Measurements from ENCODE around the gene RELN. TPM values are rescaled to one million over a fixed set of nuclear protein-coding genes. Genes with fewer than 3 reads are reported as not detected.

Gene RELN
- total RNA-seq, 1 donor from 2014 or later = 7.1 TPM

DNA sequence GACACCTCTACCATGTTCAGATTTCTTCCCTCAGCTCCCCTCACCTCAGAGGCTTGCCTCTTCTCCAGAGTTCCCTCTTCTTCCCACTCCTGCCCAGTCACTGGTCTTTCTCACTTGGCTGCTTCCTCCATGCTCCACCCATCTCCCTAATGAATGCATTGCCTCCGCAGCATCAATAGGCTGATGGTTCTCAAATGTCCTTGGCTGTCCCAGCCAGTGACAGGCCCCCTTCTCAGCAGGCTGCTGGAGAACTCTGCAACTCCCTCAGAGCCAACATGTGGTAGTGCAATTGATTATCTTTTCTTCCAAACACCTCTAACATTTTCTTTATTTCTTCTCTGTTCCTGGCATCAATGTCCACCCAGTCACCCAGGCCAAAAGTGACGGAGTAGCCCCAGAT is 218.2 kb downstream of the RELN start:
- no peaks in the 10 kb centered on the region for H3K27me3 ChIP-seq (ENCODE audit: control insufficient read depth, insufficient read depth, low read length)
- H3K36me3 ChIP-seq (ENCODE audit: control insufficient read depth, insufficient read depth, low read length) = no peaks in the 10 kb centered on the region
- no peak for DNase-seq (ENCODE audit: low read depth)
- TF ChIP-seq, protein P1, sequence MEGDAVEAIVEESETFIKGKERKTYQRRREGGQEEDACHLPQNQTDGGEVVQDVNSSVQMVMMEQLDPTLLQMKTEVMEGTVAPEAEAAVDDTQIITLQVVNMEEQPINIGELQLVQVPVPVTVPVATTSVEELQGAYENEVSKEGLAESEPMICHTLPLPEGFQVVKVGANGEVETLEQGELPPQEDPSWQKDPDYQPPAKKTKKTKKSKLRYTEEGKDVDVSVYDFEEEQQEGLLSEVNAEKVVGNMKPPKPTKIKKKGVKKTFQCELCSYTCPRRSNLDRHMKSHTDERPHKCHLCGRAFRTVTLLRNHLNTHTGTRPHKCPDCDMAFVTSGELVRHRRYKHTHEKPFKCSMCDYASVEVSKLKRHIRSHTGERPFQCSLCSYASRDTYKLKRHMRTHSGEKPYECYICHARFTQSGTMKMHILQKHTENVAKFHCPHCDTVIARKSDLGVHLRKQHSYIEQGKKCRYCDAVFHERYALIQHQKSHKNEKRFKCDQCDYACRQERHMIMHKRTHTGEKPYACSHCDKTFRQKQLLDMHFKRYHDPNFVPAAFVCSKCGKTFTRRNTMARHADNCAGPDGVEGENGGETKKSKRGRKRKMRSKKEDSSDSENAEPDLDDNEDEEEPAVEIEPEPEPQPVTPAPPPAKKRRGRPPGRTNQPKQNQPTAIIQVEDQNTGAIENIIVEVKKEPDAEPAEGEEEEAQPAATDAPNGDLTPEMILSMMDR (IDR thresholded peaks at IDR 0.05; ENCODE audit: insufficient read depth, low read length, poor library complexity, severe bottlenecking) = no peak
- H3K4me3 ChIP-seq (ENCODE audit: low read depth, low read length) = no peak overlapping the region

DNA sequence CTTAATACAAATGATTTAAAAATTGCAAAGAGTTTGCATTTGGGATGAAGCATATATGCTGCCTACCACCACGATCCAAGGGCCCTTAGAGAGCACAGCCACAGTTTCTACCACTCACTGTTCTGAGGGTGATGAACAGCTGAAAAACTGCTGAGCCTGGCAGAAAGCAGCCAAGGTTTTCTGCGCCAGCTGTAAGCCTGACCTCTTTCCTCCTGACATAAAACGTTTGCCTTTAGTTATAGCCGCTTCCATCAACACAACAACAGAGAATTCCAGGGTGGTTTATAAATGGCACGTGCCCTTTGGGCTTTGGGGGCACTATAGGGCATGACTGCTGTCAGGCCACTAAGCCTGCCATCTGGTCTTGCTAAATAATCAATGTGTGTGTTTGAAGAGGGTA is 222.8 kb downstream of the RELN start:
- TF ChIP-seq, protein P1 (IDR thresholded peaks at IDR 0.05; ENCODE audit: insufficient read depth, low read length, poor library complexity, severe bottlenecking) = no peak
- Histone ChIP-seq H3K27me3 (ENCODE audit: control insufficient read depth, insufficient read depth, low read length) (no peaks in the 10 kb centered on the region), H3K4me3 (ENCODE audit: low read depth, low read length) (no peak overlapping the region), H3K36me3 (ENCODE audit: control insufficient read depth, insufficient read depth, low read length) (no peaks in the 10 kb centered on the region)
- DNase-seq (ENCODE audit: low read depth) = no peak

DNA sequence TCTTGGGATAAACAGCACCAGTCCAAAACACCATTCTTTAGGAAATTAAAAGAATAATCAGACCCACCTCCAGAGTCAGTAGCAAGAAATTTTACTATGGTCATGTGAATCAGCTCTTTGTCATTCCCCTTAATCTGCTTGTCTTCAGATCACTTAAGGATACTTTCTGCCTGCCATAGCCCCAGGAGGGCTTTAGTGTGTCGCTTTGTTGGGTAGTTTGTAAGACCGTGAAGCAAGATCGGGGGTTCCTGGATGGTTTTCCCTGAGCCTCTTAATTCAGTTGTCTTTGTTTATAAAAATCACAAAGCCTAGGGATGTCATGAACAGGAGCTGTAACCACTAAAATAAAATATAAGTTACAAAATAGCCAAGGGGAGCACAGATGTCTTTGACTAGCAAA is 223.6 kb downstream of the RELN start:
- TF ChIP-seq, protein P1 (IDR thresholded peaks at IDR 0.05; ENCODE audit: insufficient read depth, low read length, poor library complexity, severe bottlenecking) = no peak
- H3K36me3 ChIP-seq (ENCODE audit: control insufficient read depth, insufficient read depth, low read length) = no peaks in the 10 kb centered on the region
- no peak overlapping the region for H3K4me3 ChIP-seq (ENCODE audit: low read depth, low read length)
- H3K27me3 ChIP-seq (ENCODE audit: control insufficient read depth, insufficient read depth, low read length) = no peaks in the 10 kb centered on the region
- DNase-seq (ENCODE audit: low read depth) = no peak

DNA sequence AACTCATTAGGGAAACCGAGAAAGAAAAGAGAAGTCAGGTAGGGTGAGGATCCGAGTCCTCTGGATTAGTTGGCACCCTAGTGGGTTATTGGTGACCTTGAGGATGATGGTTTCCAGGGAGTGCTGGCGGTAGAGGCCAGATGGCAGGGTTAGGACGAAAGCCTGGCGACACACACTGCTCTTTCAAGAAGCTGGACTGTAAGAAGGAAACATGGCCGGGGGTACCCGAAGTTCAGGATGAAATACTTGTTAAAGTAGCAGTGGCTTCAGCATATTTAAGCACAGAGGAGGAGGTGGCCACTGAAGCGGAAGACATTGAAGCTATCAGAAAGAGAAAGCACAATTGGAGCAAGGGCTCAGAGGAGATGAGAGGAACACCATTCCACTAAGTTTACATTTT is 224.6 kb downstream of the RELN start:
- Histone ChIP-seq H3K36me3 (ENCODE audit: control insufficient read depth, insufficient read depth, low read length) (no peaks in the 10 kb centered on the region), H3K4me3 (ENCODE audit: low read depth, low read length) (no peak overlapping the region), H3K27me3 (ENCODE audit: control insufficient read depth, insufficient read depth, low read length) (no peaks in the 10 kb centered on the region)
- no peak for DNase-seq (ENCODE audit: low read depth)
- TF ChIP-seq, protein P1 (IDR thresholded peaks at IDR 0.05; ENCODE audit: insufficient read depth, low read length, poor library complexity, severe bottlenecking) = no peak

DNA sequence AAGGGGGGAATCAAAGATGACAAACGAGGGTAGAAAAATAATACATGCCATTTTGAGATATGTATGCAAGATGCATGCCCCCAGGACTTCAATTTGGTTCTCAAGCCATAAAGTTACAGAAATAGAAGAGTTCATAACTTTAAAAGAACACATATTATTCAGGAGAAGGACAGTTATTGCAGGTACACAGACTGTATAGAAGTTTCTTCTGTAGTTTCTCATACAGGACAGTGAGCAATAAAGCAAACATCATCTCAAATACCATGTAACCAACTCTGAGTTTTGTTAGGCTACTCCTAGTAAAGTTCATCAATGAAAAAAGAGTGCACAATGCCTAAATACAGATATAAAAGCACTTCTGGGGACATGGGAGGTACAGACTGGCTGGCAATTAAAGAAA is 226.6 kb downstream of the RELN start:
- DNase-seq (ENCODE audit: low read depth) = no peak
- H3K27me3 ChIP-seq (ENCODE audit: control insufficient read depth, insufficient read depth, low read length) = no peaks in the 10 kb centered on the region
- no peak overlapping the region for H3K4me3 ChIP-seq (ENCODE audit: low read depth, low read length)
- TF ChIP-seq, protein P1 (IDR thresholded peaks at IDR 0.05; ENCODE audit: insufficient read depth, low read length, poor library complexity, severe bottlenecking) = no peak
- H3K36me3 ChIP-seq (ENCODE audit: control insufficient read depth, insufficient read depth, low read length) = no peaks in the 10 kb centered on the region

DNA sequence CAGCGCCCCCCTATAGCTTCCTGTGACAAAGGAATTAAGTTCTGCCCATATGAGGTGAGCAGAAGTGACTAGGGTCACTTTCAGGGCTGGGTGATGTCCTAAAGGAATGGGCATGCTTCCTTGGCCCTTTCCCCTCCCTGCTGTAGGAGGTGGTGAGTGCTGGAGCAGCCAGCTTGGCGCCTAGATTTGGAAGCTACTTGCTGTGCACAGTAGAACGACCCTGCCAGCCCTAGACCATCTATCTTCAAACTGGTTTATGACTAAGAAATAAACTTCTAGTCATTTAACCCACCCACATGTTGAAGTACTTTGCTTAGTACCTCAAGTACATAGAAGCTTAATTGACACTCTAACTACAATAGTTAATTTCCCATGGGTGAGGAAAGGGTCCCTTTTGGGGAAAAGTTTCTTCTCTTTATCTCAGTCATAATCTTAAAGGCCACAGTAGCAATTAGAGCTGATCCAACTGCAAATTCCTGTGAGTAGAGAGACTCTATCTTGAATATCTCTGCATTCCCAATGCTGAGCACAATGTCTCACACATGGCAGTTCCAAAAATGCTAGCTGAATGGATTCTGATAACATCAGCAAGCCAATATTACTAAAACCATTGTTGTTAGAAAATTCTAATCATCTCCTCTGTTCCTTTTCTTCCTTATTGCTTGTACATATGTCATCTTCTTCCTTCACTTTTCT is 227.2 kb downstream of the RELN start:
- no peaks in the 10 kb centered on the region for H3K27me3 ChIP-seq (ENCODE audit: control insufficient read depth, insufficient read depth, low read length)
- no peaks in the 10 kb centered on the region for H3K36me3 ChIP-seq (ENCODE audit: control insufficient read depth, insufficient read depth, low read length)
- DNase-seq (ENCODE audit: low read depth) = no peak
- TF ChIP-seq, protein P1 (IDR thresholded peaks at IDR 0.05; ENCODE audit: insufficient read depth, low read length, poor library complexity, severe bottlenecking) = no peak
- no peak overlapping the region for H3K4me3 ChIP-seq (ENCODE audit: low read depth, low read length)
